Epithelial cell of proximal tubule (primary cell): ENCODE measurements around the gene UGT2B10. TPM values are rescaled to one million over a fixed set of nuclear protein-coding genes. Genes with fewer than 3 reads are reported as not detected.

ENCODE experiments used
- DNase-seq: peaks from one replicate; pipeline ENCODE4 v3.0.0-alpha.2; 2011; ENCODE audit warnings: low read depth
- H3K4me3 ChIP-seq: 2 replicates; pipeline ENCODE4 v1.5.1; 2011; ENCODE audit warnings: low read depth, mild to moderate bottlenecking, low read length
- total RNA-seq: library from RNA; depleted of rRNA; stranded (reverse); fragments of >200 nt; gene quantifications from 2 replicates; pipeline ENCODE4 v1.2.3, GENCODE V29; 2015
- TF ChIP-seq, protein P1 (sequence below): conservative IDR thresholded peaks from 2 replicates; pipeline ENCODE4 v1.5.1; 2012; ENCODE audit warnings: low read depth, mild to moderate bottlenecking, low read length

The UGT2B10 gene
- total RNA-seq, 1 donor from 2014 or later, result not detected

DNA sequence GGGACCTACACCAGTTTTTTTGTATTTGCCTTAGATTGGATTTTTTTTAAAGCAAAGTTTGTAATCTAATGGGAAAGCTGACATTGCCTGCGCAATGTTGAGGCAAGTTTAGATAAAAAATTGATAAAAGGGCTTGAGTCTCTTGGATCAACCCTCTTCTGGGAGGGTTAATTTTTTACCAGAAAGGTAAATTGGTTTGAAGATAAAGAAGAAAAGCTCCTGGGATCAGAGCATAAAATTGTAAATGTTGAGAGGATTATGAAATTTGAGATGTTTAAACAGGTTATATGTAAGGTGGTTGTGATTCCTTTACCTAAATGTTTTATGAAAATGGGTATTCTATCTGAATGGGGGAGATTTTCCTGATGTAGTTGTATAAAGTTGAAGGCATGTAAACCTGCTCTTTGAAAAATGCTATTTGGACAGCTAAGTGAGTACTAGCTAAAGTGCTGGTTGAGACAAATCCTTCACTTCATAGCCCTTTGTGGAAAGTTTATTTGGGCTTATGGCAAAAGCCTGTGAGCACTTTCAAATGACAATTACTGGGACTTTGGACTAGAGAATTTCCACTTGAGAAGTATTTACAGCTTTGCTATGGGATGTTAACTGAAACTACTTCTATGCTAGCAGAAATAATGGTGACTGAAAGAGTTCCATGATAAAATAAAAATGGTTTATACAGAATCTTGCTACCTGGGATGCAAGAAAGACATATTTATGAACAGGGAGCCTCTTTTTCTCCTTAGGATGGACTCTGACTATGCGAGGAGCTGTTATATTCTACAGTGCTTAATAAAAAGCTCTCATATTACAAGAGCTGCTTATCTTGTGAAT lies 56.2 kb downstream of the UGT2B10 start:
- TF ChIP-seq, protein P1, sequence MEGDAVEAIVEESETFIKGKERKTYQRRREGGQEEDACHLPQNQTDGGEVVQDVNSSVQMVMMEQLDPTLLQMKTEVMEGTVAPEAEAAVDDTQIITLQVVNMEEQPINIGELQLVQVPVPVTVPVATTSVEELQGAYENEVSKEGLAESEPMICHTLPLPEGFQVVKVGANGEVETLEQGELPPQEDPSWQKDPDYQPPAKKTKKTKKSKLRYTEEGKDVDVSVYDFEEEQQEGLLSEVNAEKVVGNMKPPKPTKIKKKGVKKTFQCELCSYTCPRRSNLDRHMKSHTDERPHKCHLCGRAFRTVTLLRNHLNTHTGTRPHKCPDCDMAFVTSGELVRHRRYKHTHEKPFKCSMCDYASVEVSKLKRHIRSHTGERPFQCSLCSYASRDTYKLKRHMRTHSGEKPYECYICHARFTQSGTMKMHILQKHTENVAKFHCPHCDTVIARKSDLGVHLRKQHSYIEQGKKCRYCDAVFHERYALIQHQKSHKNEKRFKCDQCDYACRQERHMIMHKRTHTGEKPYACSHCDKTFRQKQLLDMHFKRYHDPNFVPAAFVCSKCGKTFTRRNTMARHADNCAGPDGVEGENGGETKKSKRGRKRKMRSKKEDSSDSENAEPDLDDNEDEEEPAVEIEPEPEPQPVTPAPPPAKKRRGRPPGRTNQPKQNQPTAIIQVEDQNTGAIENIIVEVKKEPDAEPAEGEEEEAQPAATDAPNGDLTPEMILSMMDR, result no peak
- no peak for DNase-seq
- no peak overlapping the region for H3K4me3 ChIP-seq

DNA sequence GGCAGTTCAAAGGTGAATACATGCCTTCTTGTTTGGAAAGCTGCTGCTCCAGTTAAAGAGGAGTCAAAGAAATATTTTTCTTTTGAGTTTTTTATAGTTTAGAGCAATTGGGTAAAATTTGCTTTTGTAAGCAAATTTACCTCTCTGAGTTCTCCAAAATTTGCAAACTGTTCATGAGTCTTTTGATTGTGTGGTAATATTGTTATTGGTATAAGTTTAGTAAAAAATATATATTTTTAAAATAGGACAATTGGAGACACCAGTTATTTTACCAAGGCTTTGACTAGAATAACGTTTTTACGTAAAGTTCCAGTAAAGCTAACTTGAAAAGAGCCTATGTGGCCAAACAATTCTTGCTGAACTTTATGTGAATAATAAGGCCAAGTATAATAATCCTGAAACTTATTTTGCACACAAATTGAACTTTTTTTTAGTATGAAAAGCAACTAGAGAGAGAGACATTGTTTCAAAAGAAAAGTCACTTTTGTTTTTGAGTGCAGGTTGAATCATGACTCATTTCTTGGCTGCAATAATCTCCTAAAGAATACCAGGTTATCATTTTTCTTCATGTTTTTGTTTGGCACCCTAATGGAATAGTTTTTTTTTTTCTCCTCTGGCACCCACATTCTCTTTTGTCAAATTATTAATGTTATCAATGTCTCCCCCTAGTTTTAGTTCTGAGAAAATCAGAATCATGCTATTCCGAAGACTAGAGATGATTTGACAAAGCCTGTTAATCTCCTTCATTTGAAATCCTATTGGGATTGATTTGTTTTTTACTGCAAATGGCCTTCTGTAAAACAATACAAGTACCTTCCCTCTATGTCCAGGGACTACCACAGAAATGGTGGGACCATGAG lies 57.1 kb downstream of the UGT2B10 start:
- TF ChIP-seq, protein P1, result no peak
- DNase-seq, result no peak
- no peak overlapping the region for H3K4me3 ChIP-seq

GRCh38 chr4:68874507-68874906 lies 58.7 kb downstream of the UGT2B10 start:
- DNase-seq, result no peak
- TF ChIP-seq, protein P1, result no peak
- H3K4me3 ChIP-seq, result no peak overlapping the region

GRCh38 chr4:68877555-68877954 lies 61.8 kb downstream of the UGT2B10 start:
- no peak for DNase-seq
- H3K4me3 ChIP-seq, result no peak overlapping the region
- TF ChIP-seq, protein P1, result no peak

GRCh38 chr4:68878048-68878447 lies 62.3 kb downstream of the UGT2B10 start:
- no peak for DNase-seq
- TF ChIP-seq, protein P1, result no peak
- no peak overlapping the region for H3K4me3 ChIP-seq

Other genes with a start within 250 kb of the UGT2B10 start
- not detected in 2 replicates for gene UGT2B17, start 239.7 kb upstream of the UGT2B10 start, total RNA-seq
- gene UGT2B15, start 145.3 kb upstream of the UGT2B10 start, total RNA-seq, result not detected in 2 replicates
- 0.06 and 0.22 TPM in 2 replicates for gene UGT2A3, start 135.8 kb downstream of the UGT2B10 start, total RNA-seq